Gastrocnemius medialis (tissue), 4 donors: ENCODE data around the gene TSPAN5. TPM values are rescaled to one million over a fixed set of nuclear protein-coding genes. Genes with fewer than 3 reads are reported as not detected.

ENCODE experiments used
- ATAC-seq, 2 donors: fragments of 150-250 bp; one replicate each; pipeline ENCODE4 v1.9.1; 2016
- DNase-seq, 2 donors: peaks; one replicate each; pipeline ENCODE4 v3.0.0-alpha.2; 2019
- H3K27ac ChIP-seq, 4 donors: fragments of 200-600 bp; sonication (generic); 1 replicate in 1 of 4; 2 replicates in 3 of 4; pipeline ENCODE4 v1.5.1; 2016 to 2018; ENCODE audit warnings: mild to moderate bottlenecking in 2 of 4, moderate library complexity in 1 of 4
- H3K27me3 ChIP-seq, 3 donors: fragments of 200-600 bp; sonication (generic) in 2 of 3; 1 replicate in 1 of 3; 2 replicates in 2 of 3; pipeline versions ENCODE4 v1.5.1 to v1.6.0; 2016 to 2019; ENCODE audit warnings: mild to moderate bottlenecking in 1 of 3, moderate library complexity in 1 of 3
- H3K36me3 ChIP-seq, 2 donors: fragments of 200-600 bp; sonication (generic) in 1 of 2; one replicate each; pipeline ENCODE4 v1.5.1; 2017 to 2018
- H3K4me1 ChIP-seq, 2 donors: fragments of 200-600 bp; sonication (generic) in 1 of 2; one replicate each; pipeline ENCODE4 v1.5.1; 2016 to 2017; ENCODE audit warnings: mild to moderate bottlenecking in 2 of 2
- H3K4me3 ChIP-seq, 4 donors: fragments of 200-600 bp; sonication (generic) in 3 of 4; 1 replicate in 1 of 4; 2 replicates in 3 of 4; pipeline ENCODE4 v1.5.1; 2016 to 2019; ENCODE audit warnings: mild to moderate bottlenecking in 2 of 4
- H3K9me3 ChIP-seq, 3 donors: fragments of 200-600 bp; sonication (generic) in 2 of 3; 1 replicate in 1 of 3; 2 replicates in 2 of 3; pipeline ENCODE4 v1.5.1; 2016 to 2019
- POLR2A ChIP-seq, 2 donors: fragments of 450-650 bp; IDR thresholded peaks; one replicate each; pipeline ENCODE4 v1.6.1; 2017; ENCODE audit warnings: antibody characterized with exemption in 2 of 2, mild to moderate bottlenecking in 2 of 2, moderate library complexity in 2 of 2
- in situ Hi-C, 4 donors: fragments of 200-750 bp; cut with MboI; loops; one replicate each; pipeline versions ENCODE4 v1.15.0 to v1.8.0; 2017; ENCODE audit warnings: low sequenced_read_pairs in 4 of 4
- intact Hi-C: fragments of 100-400 bp; cut with DNase I; formaldehyde crosslinking; loops from one replicate; pipeline ENCODE4 v1.15.1; 2023; ENCODE audit warnings: low total_unique reads
- total RNA-seq, 4 donors: library from RNA; depleted of rRNA; stranded (reverse); fragments of >200 nt; gene quantifications; one replicate each; pipeline versions ENCODE4 v1.1.0 to v1.2.3, GENCODE V29; 2016
- TF ChIP-seq, protein P1 (sequence below), 5 experiments: fragments of 450-650 bp in 3 of 5; fragments of 200-600 bp in 2 of 5; sonication (generic) in 2 of 5; IDR thresholded peaks in 4 of 5; conservative IDR thresholded peaks in 1 of 5; 1 replicate in 4 of 5; 2 replicates in 1 of 5; pipeline ENCODE4 v1.5.1; 2016 to 2019; ENCODE audit warnings: antibody characterized with exemption in 5 of 5, mild to moderate bottlenecking in 3 of 5, moderate library complexity in 3 of 5

TSPAN5 gene
- total RNA-seq, 4 donors from 2014 or later, result 0.55 to 18.7 (median 0.79) TPM

DNA sequence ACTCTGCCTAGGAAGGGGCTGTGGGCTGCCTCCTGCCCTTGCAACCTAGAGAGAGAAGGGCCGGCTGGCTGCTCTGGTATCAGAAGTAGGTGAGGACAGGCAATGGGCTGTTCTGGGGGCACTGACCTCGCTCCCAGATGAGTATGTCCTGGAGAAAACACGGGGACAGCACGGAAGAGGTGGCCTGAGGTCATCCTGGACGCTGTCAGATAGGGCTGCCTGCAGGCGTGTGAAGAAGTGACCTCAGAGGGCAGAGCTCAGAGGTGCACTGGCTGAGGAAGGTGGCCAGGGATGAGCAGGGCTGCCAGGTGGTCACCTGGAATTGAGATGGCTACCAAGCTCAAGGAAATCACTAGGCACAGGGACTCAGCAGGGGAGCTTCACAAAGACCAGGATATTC, 159.6 kb downstream of the TSPAN5 start:
- ATAC-seq, result no peak
- no peaks in the 10 kb centered on the region for H3K36me3 ChIP-seq
- no peaks in the 10 kb centered on the region for H3K27me3 ChIP-seq
- in situ Hi-C loops (no loop called here), intact Hi-C loops (no loop called here)
- H3K9me3 ChIP-seq, result no peaks in the 10 kb centered on the region
- no peak for DNase-seq
- H3K27ac ChIP-seq, result no peak overlapping the region
- H3K4me3 ChIP-seq, result no peak overlapping the region
- TF ChIP-seq, protein P1, sequence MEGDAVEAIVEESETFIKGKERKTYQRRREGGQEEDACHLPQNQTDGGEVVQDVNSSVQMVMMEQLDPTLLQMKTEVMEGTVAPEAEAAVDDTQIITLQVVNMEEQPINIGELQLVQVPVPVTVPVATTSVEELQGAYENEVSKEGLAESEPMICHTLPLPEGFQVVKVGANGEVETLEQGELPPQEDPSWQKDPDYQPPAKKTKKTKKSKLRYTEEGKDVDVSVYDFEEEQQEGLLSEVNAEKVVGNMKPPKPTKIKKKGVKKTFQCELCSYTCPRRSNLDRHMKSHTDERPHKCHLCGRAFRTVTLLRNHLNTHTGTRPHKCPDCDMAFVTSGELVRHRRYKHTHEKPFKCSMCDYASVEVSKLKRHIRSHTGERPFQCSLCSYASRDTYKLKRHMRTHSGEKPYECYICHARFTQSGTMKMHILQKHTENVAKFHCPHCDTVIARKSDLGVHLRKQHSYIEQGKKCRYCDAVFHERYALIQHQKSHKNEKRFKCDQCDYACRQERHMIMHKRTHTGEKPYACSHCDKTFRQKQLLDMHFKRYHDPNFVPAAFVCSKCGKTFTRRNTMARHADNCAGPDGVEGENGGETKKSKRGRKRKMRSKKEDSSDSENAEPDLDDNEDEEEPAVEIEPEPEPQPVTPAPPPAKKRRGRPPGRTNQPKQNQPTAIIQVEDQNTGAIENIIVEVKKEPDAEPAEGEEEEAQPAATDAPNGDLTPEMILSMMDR (IDR thresholded peaks at IDR 0.05 in 4 of 5, conservative IDR thresholded peaks at IDR 0.05 in 1 of 5), result no peak
- no peak for TF ChIP-seq POLR2A (IDR thresholded peaks at IDR 0.05)
- no peaks in the 10 kb centered on the region for H3K4me1 ChIP-seq

DNA sequence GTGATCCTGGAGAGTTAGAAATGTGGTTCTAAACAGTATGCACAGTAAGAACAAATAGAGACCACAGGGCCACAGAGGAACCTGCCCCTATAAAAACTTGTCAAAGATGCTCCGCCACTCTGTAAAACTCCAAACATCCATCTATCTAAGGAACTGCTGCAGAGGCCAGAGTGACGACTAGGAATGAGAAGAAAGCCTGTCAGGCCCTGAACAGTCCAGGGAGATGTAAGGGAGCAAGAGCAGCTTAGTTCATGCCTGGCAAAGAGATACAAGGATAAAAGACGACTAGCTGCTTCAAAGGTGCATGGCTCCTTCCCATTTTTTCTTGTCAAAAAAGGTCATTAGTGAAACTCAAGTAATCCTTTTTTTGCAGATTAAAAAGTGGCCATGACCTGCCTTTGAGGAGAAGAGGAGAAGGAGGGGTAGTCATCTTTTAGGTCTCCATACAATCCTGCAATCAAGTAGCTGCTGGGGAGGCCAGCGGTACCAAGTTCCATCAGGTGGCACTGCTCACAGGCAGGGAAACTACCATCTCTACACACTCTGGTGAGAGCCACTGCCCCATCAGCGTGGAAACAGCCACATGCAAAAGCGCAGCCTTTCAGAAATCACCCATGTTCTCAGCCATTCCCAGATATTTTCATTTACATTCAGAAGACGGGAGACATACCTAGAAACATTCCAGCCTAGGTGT, 162.1 kb downstream of the TSPAN5 start:
- no peaks in the 10 kb centered on the region for H3K27me3 ChIP-seq
- no peak overlapping the region for H3K27ac ChIP-seq
- in situ Hi-C loops (no loop called here), intact Hi-C loops (no loop called here)
- ATAC-seq (no peak), DNase-seq (no peak)
- no peaks in the 10 kb centered on the region for H3K36me3 ChIP-seq
- H3K4me3 ChIP-seq, result no peak overlapping the region
- no peaks in the 10 kb centered on the region for H3K9me3 ChIP-seq
- no peaks in the 10 kb centered on the region for H3K4me1 ChIP-seq
- TF ChIP-seq, protein P1 (IDR thresholded peaks at IDR 0.05 in 4 of 5, conservative IDR thresholded peaks at IDR 0.05 in 1 of 5), result no peak
- no peak for TF ChIP-seq POLR2A (IDR thresholded peaks at IDR 0.05)

DNA sequence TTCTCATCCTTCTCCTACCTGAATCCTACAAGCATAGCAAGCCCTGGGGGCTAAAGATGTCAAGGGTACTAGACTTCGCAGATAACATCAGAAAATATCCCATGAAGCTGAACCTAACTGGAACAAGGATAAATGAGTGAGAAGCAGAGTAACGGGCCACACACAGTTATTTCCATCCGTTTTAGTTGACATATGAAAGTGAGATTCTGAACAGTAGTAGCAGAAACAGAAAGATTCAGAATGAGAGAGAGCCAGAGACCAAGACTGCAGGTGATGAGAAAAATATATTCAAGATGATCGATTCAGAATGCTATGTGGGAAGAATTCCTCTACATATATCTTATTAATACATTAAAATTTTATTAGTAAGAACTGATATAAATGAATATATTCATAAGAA, 165.1 kb downstream of the TSPAN5 start:
- no peak overlapping the region for H3K27ac ChIP-seq
- DNase-seq (no peak), ATAC-seq (no peak)
- intact Hi-C loops (no loop called here), in situ Hi-C loops (no loop called here)
- TF ChIP-seq, protein P1 (IDR thresholded peaks at IDR 0.05 in 4 of 5, conservative IDR thresholded peaks at IDR 0.05 in 1 of 5), result no peak
- TF ChIP-seq POLR2A (IDR thresholded peaks at IDR 0.05), result no peak
- H3K4me3 ChIP-seq, result no peak overlapping the region
- H3K27me3 ChIP-seq, result no peaks in the 10 kb centered on the region
- no peaks in the 10 kb centered on the region for H3K4me1 ChIP-seq
- H3K9me3 ChIP-seq, result no peaks in the 10 kb centered on the region
- no peaks in the 10 kb centered on the region for H3K36me3 ChIP-seq

DNA sequence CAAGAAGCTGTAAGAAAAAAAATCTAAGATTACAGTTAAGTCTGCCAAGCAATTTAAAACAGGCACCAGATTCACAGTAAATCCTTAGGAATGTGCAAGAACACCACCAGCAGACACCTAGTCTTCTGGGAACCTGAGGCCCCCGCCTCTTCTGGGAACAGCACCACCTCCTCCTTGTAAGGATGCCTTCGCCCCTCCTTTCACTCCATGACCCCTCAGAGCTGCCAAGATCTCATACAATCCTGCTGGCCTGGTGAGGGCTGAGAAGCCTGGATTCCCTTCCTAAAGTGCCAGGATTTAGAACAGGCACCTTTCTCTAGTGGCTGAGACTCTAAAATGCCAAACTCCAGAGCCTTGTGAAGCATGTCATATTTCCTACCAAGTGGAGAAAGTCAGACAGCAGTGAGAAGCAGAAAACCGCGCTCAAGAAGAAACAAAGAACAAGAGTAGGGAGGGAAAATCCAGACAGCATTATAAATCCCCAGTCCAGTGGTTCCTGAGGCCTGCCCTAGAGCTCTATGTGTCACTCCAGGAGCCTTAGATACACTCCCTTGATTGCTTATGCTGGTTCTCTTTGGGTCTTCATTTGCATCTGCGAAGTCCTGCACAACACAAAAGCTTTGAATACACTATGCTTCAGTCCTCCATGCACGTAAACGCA, 166.4 kb downstream of the TSPAN5 start:
- Histone ChIP-seq H3K9me3 (no peaks in the 10 kb centered on the region), H3K36me3 (no peaks in the 10 kb centered on the region), H3K27ac (no peak overlapping the region), H3K4me3 (no peak overlapping the region), H3K27me3 (no peaks in the 10 kb centered on the region), H3K4me1 (no peaks in the 10 kb centered on the region)
- in situ Hi-C loops (no loop called here), intact Hi-C loops (no loop called here)
- no peak for ATAC-seq
- TF ChIP-seq POLR2A (IDR thresholded peaks at IDR 0.05), result no peak
- TF ChIP-seq, protein P1 (IDR thresholded peaks at IDR 0.05 in 4 of 5, conservative IDR thresholded peaks at IDR 0.05 in 1 of 5), result no peak
- DNase-seq, result no peak
